Neuronal stem cell (in vitro differentiated cells): ENCODE data around the gene DAO.

ENCODE experiments used
- DNase-seq: peaks from one replicate; pipeline ENCODE4 v3.0.0-alpha.2; 2013; ENCODE audit warnings: low spot score
- H2AFZ ChIP-seq: one replicate; pipeline ENCODE4 v1.6.1; 2013; ENCODE audit warnings: mild to moderate bottlenecking, low read length, inconsistent platforms
- H2AK5ac ChIP-seq: 2 replicates; pipeline ENCODE4 v1.6.1; 2013; ENCODE audit warnings: low read depth, mild to moderate bottlenecking, inconsistent platforms, low read length, moderate library complexity, mixed read lengths
- H2BK120ac ChIP-seq: 2 replicates; pipeline ENCODE4 v1.6.1; 2013; ENCODE audit warnings: low read depth, mild to moderate bottlenecking, inconsistent platforms, low read length, moderate library complexity, mixed read lengths
- H2BK12ac ChIP-seq: one replicate; pipeline ENCODE4 v1.6.1; 2013; ENCODE audit warnings: low read length, inconsistent platforms
- H2BK15ac ChIP-seq: 2 replicates; pipeline ENCODE4 v1.6.1; 2013; ENCODE audit warnings: mild to moderate bottlenecking, low read length, inconsistent platforms, mixed read lengths
- H2BK5ac ChIP-seq: one replicate; pipeline ENCODE4 v1.6.1; 2013; ENCODE audit warnings: inconsistent platforms, mild to moderate bottlenecking, low read length, moderate library complexity
- H3K14ac ChIP-seq: one replicate; pipeline ENCODE4 v1.6.1; 2013; ENCODE audit warnings: low read length, inconsistent platforms
- H3K18ac ChIP-seq: 2 replicates; pipeline ENCODE4 v1.6.1; 2013; ENCODE audit warnings: low read length, inconsistent platforms
- H3K23ac ChIP-seq: 2 replicates; pipeline ENCODE4 v1.6.1; 2013; ENCODE audit warnings: low read depth, mild to moderate bottlenecking, mixed read lengths, low read length, inconsistent platforms; ENCODE audit not compliant: poor library complexity
- H3K27ac ChIP-seq: replicated peaks from 3 replicates; pipeline ENCODE4 v1.5.1; 2013; ENCODE audit warnings: low read length, inconsistent platforms
- H3K27me3 ChIP-seq, 3 experiments: 2 replicates each; pipeline ENCODE4 v1.6.1; 2013; ENCODE audit warnings: low read length in 3 of 3, mild to moderate bottlenecking in 2 of 3, inconsistent platforms in 1 of 3, low read depth in 1 of 3, mixed read lengths in 1 of 3, moderate library complexity in 1 of 3; ENCODE audit not compliant: control insufficient read depth in 3 of 3, insufficient read depth in 3 of 3
- H3K36me3 ChIP-seq, 2 donors: replicated peaks in 1 of 2; 2 replicates each; pipeline ENCODE4 v1.6.1; 2013; ENCODE audit warnings: low read length in 2 of 2; ENCODE audit not compliant: control insufficient read depth in 2 of 2, insufficient read depth in 2 of 2
- H3K4ac ChIP-seq: 2 replicates; pipeline ENCODE4 v1.6.1; 2013; ENCODE audit warnings: inconsistent platforms, mild to moderate bottlenecking, low read length, moderate library complexity
- H3K4me1 ChIP-seq, 2 donors: 1 replicate in 1 of 2; 2 replicates in 1 of 2; pipeline ENCODE4 v1.6.1; 2013; ENCODE audit warnings: low read length in 2 of 2, low read depth in 1 of 2; ENCODE audit not compliant: control insufficient read depth in 2 of 2, insufficient read depth in 1 of 2
- H3K4me2 ChIP-seq: one replicate; pipeline ENCODE4 v1.6.1; 2013; ENCODE audit warnings: mild to moderate bottlenecking, low read length, inconsistent platforms; ENCODE audit not compliant: insufficient read depth, poor library complexity, severe bottlenecking
- H3K4me3 ChIP-seq, 2 donors: 2 replicates each; pipeline ENCODE4 v1.5.1; 2013; ENCODE audit warnings: low read length in 2 of 2, mild to moderate bottlenecking in 2 of 2, inconsistent platforms in 1 of 2, moderate library complexity in 1 of 2
- H3K79me1 ChIP-seq: one replicate; pipeline ENCODE4 v1.6.1; 2013; ENCODE audit warnings: low read depth, mild to moderate bottlenecking, inconsistent platforms, low read length, moderate library complexity
- H3K9ac ChIP-seq: one replicate; pipeline ENCODE4 v1.6.1; 2013; ENCODE audit warnings: mild to moderate bottlenecking, low read depth, low read length, inconsistent platforms; ENCODE audit not compliant: poor library complexity
- H3K9me3 ChIP-seq, 2 donors: replicated peaks in 1 of 2; 2 replicates each; pipeline versions ENCODE3 to v1.6.1; 2013; ENCODE audit warnings: low read length in 2 of 2, mild to moderate bottlenecking in 2 of 2, inconsistent platforms in 1 of 2, low read depth in 1 of 2, mixed read lengths in 1 of 2, moderate library complexity in 1 of 2; ENCODE audit not compliant: control insufficient read depth in 2 of 2, insufficient read depth in 1 of 2
- H4K8ac ChIP-seq: one replicate; pipeline ENCODE4 v1.6.1; 2013; ENCODE audit warnings: low read depth, mild to moderate bottlenecking, inconsistent platforms, low read length, moderate library complexity
- H4K91ac ChIP-seq: one replicate; pipeline ENCODE4 v1.6.1; 2013; ENCODE audit warnings: low read length, low read depth, mild to moderate bottlenecking, inconsistent platforms; ENCODE audit not compliant: poor library complexity
- WGBS, 2 donors: extraction: QIAGEN DNeasy Blood & Tissue Kit; methylation state at CpG; one replicate each; pipeline ENCODE4 v1.1.7; 2013; ENCODE audit warnings: missing lambda C conversion rate in 2 of 2, mixed read lengths in 1 of 2; ENCODE audit not compliant: insufficient read length in 2 of 2, insufficient replicate concordance in 1 of 2; ENCODE audit errors: extremely low coverage in 2 of 2; 5-methylcytosine and 5-hydroxymethylcytosine counted together

DAO gene

GRCh38 chr12:108911915-108912314, 32.0 kb downstream of the DAO start:
- Histone ChIP-seq H2BK12ac (no peak overlapping the region), H3K4me2 (no peak overlapping the region)
- DNase-seq: no peak

GRCh38 chr12:108912361-108912760, 32.5 kb downstream of the DAO start:
- Histone ChIP-seq H3K9ac (no peak overlapping the region), H3K79me1 (peaks cover 2% of the 10 kb centered on the region), H3K4me2 (no peak overlapping the region), H3K27me3 (no peaks in the 10 kb centered on the region), H4K91ac (no peak overlapping the region), H3K23ac (no peak overlapping the region), H3K36me3 (no peaks in the 10 kb centered on the region), H2BK12ac (no peak overlapping the region), H3K18ac (no peak overlapping the region), H4K8ac (no peak overlapping the region), H3K4me1 (peaks cover 8 to 9% of the 10 kb centered on the region in 2 donors), H3K9me3 (peaks cover 0 to 3% of the 10 kb centered on the region in 2 donors), H2BK5ac (no peak overlapping the region), H2AFZ (no peak overlapping the region), H3K14ac (peak overlapping the region; percentile 43), H2BK120ac (no peak overlapping the region), H2BK15ac (peak overlapping the region; percentile 93), H2AK5ac (peak overlapping the region; percentile 77), H3K4me3 (no peak overlapping the region), H3K4ac (no peak overlapping the region), H3K27ac (no peak overlapping the region)
- no peak for DNase-seq
- no CpG with 5 or more reads among the region's 9 CpGs for WGBS, 2 donors

More at GRCh38 chr12:108911915-108912314, 32.0 kb downstream of the DAO start:
- H3K4me1 ChIP-seq: peaks cover 8 to 9% of the 10 kb centered on the region in 2 donors
- no peak overlapping the region for H3K4ac ChIP-seq
- H3K4me3 ChIP-seq: no peak overlapping the region
- peaks cover 2% of the 10 kb centered on the region for H3K79me1 ChIP-seq
- H3K27me3 ChIP-seq: no peaks in the 10 kb centered on the region
- peak overlapping the region; percentile 64 for H2AK5ac ChIP-seq
- no peak overlapping the region for H3K23ac ChIP-seq
- H2BK120ac ChIP-seq: no peak overlapping the region
- no peak overlapping the region for H3K9ac ChIP-seq
- no CpG with 5 or more reads among the region's 6 CpGs for WGBS, 2 donors
- no peak overlapping the region for H4K8ac ChIP-seq
- no peak overlapping the region for H3K27ac ChIP-seq
- peaks cover 0 to 3% of the 10 kb centered on the region in 2 donors for H3K9me3 ChIP-seq
- no peak overlapping the region for H4K91ac ChIP-seq
- no peak overlapping the region for H2AFZ ChIP-seq
- H3K14ac ChIP-seq: peak overlapping the region; percentile 2
- H3K36me3 ChIP-seq: no peaks in the 10 kb centered on the region
- H2BK15ac ChIP-seq: no peak overlapping the region
- H3K18ac ChIP-seq: no peak overlapping the region
- peak overlapping the region; percentile 58 for H2BK5ac ChIP-seq

GRCh38 chr12:108914121-108914531, 34.2 kb downstream of the DAO start:
- Histone ChIP-seq H3K4me2 (no peak overlapping the region), H3K27ac (no peak overlapping the region), H3K23ac (no peak overlapping the region), H3K9me3 (peaks cover 0 to 3% of the 10 kb centered on the region in 2 donors), H3K4me1 (peaks cover 2 to 5% of the 10 kb centered on the region in 2 donors), H3K18ac (no peak overlapping the region), H3K4me3 (no peak overlapping the region), H3K79me1 (peaks cover 2% of the 10 kb centered on the region), H4K91ac (no peak overlapping the region), H2BK120ac (no peak overlapping the region), H2AFZ (no peak overlapping the region), H3K9ac (no peak overlapping the region), H2BK5ac (no peak overlapping the region), H2BK15ac (no peak overlapping the region), H2AK5ac (no peak overlapping the region), H3K36me3 (no peaks in the 10 kb centered on the region), H3K4ac (no peak overlapping the region), H2BK12ac (no peak overlapping the region), H4K8ac (no peak overlapping the region), H3K14ac (no peak overlapping the region), H3K27me3 (no peaks in the 10 kb centered on the region)
- DNase-seq: no peak
- WGBS, 2 donors: no CpG with 5 or more reads among the region's 4 CpGs

- H3K4me2 ChIP-seq: no peak overlapping the region
Measured at GRCh38 chr12:108915632-108916133, 35.8 kb downstream of the DAO start.

More at GRCh38 chr12:108915632-108916133, 35.8 kb downstream of the DAO start:
- Histone ChIP-seq H4K91ac (no peak overlapping the region), H3K9me3 (peaks cover 0 to 3% of the 10 kb centered on the region in 2 donors), H3K36me3 (no peaks in the 10 kb centered on the region), H2AFZ (no peak overlapping the region), H4K8ac (no peak overlapping the region), H3K4me3 (no peak overlapping the region), H3K9ac (no peak overlapping the region), H3K14ac (no peak overlapping the region), H3K23ac (no peak overlapping the region), H3K4ac (no peak overlapping the region), H2BK120ac (no peak overlapping the region), H2BK12ac (no peak overlapping the region), H3K18ac (peak overlapping the region; percentile 45), H3K27me3 (no peaks in the 10 kb centered on the region), H2BK15ac (no peak overlapping the region), H2AK5ac (peak overlapping the region; percentile 77), H3K4me1 (peaks cover 0 to 2% of the 10 kb centered on the region in 2 donors), H3K79me1 (peaks cover 2% of the 10 kb centered on the region), H2BK5ac (no peak overlapping the region), H3K27ac (no peak overlapping the region)
- DNase-seq: no peak
- no CpG with 5 or more reads among the region's 15 CpGs for WGBS, 2 donors
